PC-9 (cell line): Measurements from ENCODE around the gene TAMM41. TPM values are rescaled to one million over a fixed set of nuclear protein-coding genes. Genes with fewer than 3 reads are reported as not detected.
"Not testable (repeated sequence)": the region's sequence is repeated elsewhere in the genome, so short reads cannot be mapped to it uniquely, and the experiment has no call there.

Experiments used
- Bru-seq: library from RNA; stranded (reverse); fragments of 400-500 nt; gene quantifications from one replicate; lab custom pipeline; 2021; lab: Mats Ljungman, UMichigan
- BruChase-seq, 2 experiments: library from RNA; stranded (reverse); fragments of 400-500 nt; gene quantifications; one replicate each; lab custom pipeline; 2021; lab: Mats Ljungman, UMichigan
- BruUV-seq: library from RNA; stranded (reverse); fragments of 400-500 nt; replicated peaks from 2 replicates; lab custom pipeline; 2021; lab: Mats Ljungman, UMichigan
- CTCF ChIA-PET: fragments of 300-600 bp; sonication (Branson Sonifier 250); formaldehyde crosslinking; loops from one replicate; lab custom pipeline; 2022; ENCODE audit warnings: antibody characterized with exemption; lab: Charles Lee
- POLR2A ChIA-PET: fragments of 300-600 bp; sonication (Branson Sonifier 250); formaldehyde crosslinking; loops from one replicate; lab custom pipeline; 2022; ENCODE audit warnings: antibody characterized with exemption; ENCODE audit not compliant: unreplicated experiment; lab: Charles Lee
- DNase-seq, 2 experiments: peaks; one replicate each; pipeline versions ENCODE4 v3.0.0 to v3.0.0-alpha.2; 2015 to 2022; ENCODE audit warnings: mixed read lengths in 1 of 2
- H2AFZ ChIP-seq: fragments of 200-600 bp; sonication (generic); 2 replicates; pipeline ENCODE4 v1.8.1; 2017; ENCODE audit warnings: antibody characterized with exemption
- H3F3A ChIP-seq: fragments of 200-600 bp; sonication (generic); 2 replicates; pipeline ENCODE4 v1.8.1; 2017; ENCODE audit warnings: antibody characterized with exemption, mild to moderate bottlenecking, low read depth; ENCODE audit not compliant: insufficient read depth
- H3K27ac ChIP-seq: fragments of 200-600 bp; sonication (generic); 2 replicates; pipeline ENCODE4 v1.6.1; 2016; ENCODE audit warnings: mixed run types
- H3K27me3 ChIP-seq: fragments of 200-600 bp; sonication (generic); 2 replicates; pipeline ENCODE4 v1.6.1; 2016; ENCODE audit warnings: low read depth, mixed run types; ENCODE audit not compliant: insufficient read depth
- H3K36me3 ChIP-seq: fragments of 200-600 bp; sonication (generic); 2 replicates; pipeline ENCODE4 v1.6.1; 2016; ENCODE audit warnings: low read depth, mixed run types
- H3K4me1 ChIP-seq: fragments of 200-600 bp; sonication (generic); replicated peaks from 2 replicates; pipeline ENCODE4 v1.6.1; 2016; ENCODE audit warnings: mixed run types; ENCODE audit not compliant: insufficient read depth
- H3K4me2 ChIP-seq: fragments of 200-600 bp; sonication (generic); 2 replicates; pipeline ENCODE4 v1.6.1; 2017; ENCODE audit warnings: mixed run types
- H3K4me3 ChIP-seq: fragments of 200-600 bp; sonication (generic); 2 replicates; pipeline ENCODE4 v1.6.1; 2016; ENCODE audit warnings: mixed run types
- H3K79me2 ChIP-seq: fragments of 200-600 bp; sonication (generic); 2 replicates; pipeline ENCODE4 v1.6.1; 2017; ENCODE audit warnings: low read depth, mixed run types
- H3K9me2 ChIP-seq: fragments of 200-600 bp; sonication (generic); 2 replicates; pipeline ENCODE4 v1.8.1; 2017; ENCODE audit warnings: mild to moderate bottlenecking; ENCODE audit not compliant: insufficient read depth
- H3K9me3 ChIP-seq: fragments of 200-600 bp; sonication (generic); 2 replicates; pipeline ENCODE4 v1.8.1; 2016; ENCODE audit warnings: low read depth; ENCODE audit not compliant: insufficient read depth
- H4K20me1 ChIP-seq: fragments of 200-600 bp; sonication (generic); 2 replicates; pipeline ENCODE4 v1.8.1; 2017; ENCODE audit not compliant: insufficient read depth
- CTCF ChIP-seq: fragments of 200-600 bp; sonication (generic); conservative IDR thresholded peaks from 2 replicates; pipeline ENCODE4 v1.6.1; 2017; ENCODE audit warnings: mixed run types, antibody characterized with exemption, mild to moderate bottlenecking, moderate library complexity
- EZH2 ChIP-seq: fragments of 200-600 bp; sonication (generic); IDR thresholded peaks from 2 replicates; pipeline ENCODE4 v1.8.0; 2017; ENCODE audit warnings: antibody characterized with exemption, low read depth
- intact Hi-C: fragments of 100-400 bp; cut with micrococcal nuclease; formaldehyde crosslinking; loops from one replicate; pipeline ENCODE4 v1.10.0; 2022; ENCODE audit not compliant: unreplicated experiment
- long read RNA-seq: library from polyadenylated mRNA; stranded (forward); transcript quantifications from one replicate; pipeline ENCODE4 v2.0.0, GENCODE V29; 2022
- total RNA-seq: library from RNA; stranded (reverse); gene quantifications from 2 replicates; pipeline ENCODE4 v1.2.3, GENCODE V29; 2021

TAMM41 gene
- 23.9 and 25.3 TPM in 2 replicates for total RNA-seq
- Bru-seq, nascent RNA, result percentile 75 among the genes with signal in this experiment
- percentile 86 among the genes with signal in this experiment for BruChase-seq, experiment 1, labeled RNA remaining after a 2-hour chase
- BruChase-seq, experiment 2, labeled RNA remaining after a 6-hour chase, result percentile 66 among the genes with signal in this experiment
- long read RNA-seq, transcript TAMM41-206 (8 exons, 1,213 nt), result major isoform, 16 of 28 reads
- long read RNA-seq, partial matches to known transcripts, result 4 of 28 reads
- long read RNA-seq, other reads (novel, unspliced or antisense), result 6 of 28 reads

DNA sequence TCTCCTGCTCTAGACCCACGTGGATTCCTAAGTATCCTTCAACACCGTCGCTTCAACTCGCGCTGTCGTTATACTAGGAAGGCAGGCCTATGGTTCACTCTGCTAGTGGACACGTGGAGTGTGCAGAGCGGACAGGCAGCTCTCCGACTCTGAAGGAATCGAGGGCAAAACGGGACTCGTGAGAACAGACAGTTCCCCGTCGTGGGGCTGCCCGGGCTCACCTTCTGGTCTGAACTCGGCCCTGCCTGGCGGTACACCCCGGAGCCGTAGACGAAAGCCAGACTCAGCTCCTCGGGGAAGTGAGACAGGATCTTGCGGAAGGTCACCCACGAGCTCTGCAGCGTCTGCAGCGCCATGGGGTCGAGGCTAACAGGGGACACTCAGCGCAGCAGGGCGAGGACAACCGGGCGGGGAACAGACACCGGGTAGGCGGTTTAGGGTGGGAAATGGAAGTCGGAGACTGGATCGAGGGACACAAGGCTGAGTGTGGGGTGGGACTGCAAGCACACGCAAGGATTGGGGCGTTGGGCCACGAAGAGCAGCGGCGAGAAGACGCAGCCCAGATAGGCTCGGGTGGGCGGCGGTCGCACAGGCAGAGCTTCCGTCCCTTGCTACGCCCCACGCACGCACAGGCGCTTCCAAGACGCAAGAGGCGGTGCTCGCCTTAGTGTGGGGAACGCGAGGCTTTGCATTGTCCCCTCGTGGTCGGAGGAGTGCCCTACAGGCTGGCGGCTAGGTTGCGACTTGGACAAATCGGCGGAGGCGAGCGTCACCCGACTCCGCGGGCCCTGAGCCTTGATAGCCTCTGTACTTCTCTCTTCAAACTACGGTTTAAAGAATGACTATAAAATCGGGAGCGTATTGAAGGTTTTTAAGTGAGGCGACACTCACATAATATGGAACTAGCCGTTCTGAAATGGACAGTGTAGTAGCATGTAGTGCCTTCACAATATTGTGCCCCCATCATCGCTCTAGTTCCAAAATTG, at the start of gene TAMM41:
TSS of gene TAMM41 (minus strand) at position 605 of the 986 bp plus-strand sequence. CDS start at position 356, 249 bp downstream.
- Histone ChIP-seq H3K4me3 (peak within 1 kb of the TSS; percentile 95), H2AFZ (peak within 1 kb of the TSS; percentile 96), H3K79me2 (peaks cover 28% of the 10 kb centered on the region), H3K4me1 (peaks cover 16% of the 10 kb centered on the region), H3K9me2 (no peaks in the 10 kb centered on the region), H3K27ac (peak within 1 kb of the TSS; percentile 34), H3K9me3 (no peaks in the 10 kb centered on the region), H3K27me3 (peaks cover 6% of the 10 kb centered on the region; the same call in 1 of the 2 replicates), H3K4me2 (peak within 1 kb of the TSS; percentile 86), H3K36me3 (peaks cover 15% of the 10 kb centered on the region), H3F3A (no peaks in the 10 kb centered on the region), H4K20me1 (no peaks in the 10 kb centered on the region)
- DNase-seq, result peak; percentile 78 to 81
- POLR2A ChIA-PET, result interaction anchor here (0.6 kb wide), 1 partner anchor 1667 kb away, joined by 3 read pairs; no protein-coding TSS in a partner anchor
- CTCF ChIA-PET, result interaction anchor here (0.6 kb wide), 1 partner anchor 203 kb away, joined by 3 read pairs; no protein-coding TSS in a partner anchor
- TSS peak; percentile 72 for BruUV-seq
- TF ChIP-seq EZH2 (no peak), CTCF (peak; percentile 72)
- intact Hi-C loops, result no loop called here

- Histone ChIP-seq H3K79me2 (no peaks in the 10 kb centered on the region), H2AFZ (no peak overlapping the region), H3K4me3 (no peak overlapping the region), H4K20me1 (no peaks in the 10 kb centered on the region), H3K9me3 (no peaks in the 10 kb centered on the region), H3K4me1 (no peaks in the 10 kb centered on the region), H3K9me2 (no peaks in the 10 kb centered on the region), H3F3A (no peaks in the 10 kb centered on the region), H3K27me3 (peaks cover 67% of the 10 kb centered on the region), H3K27ac (no peak overlapping the region), H3K36me3 (no peaks in the 10 kb centered on the region), H3K4me2 (no peak overlapping the region)
- no TSS peak for BruUV-seq
- ChIA-PET POLR2A (no interaction called here), CTCF (no interaction called here)
- TF ChIP-seq CTCF (no peak), EZH2 (no peak)
- DNase-seq, result no peak
- intact Hi-C loops, result no loop called here
Observed at GRCh38 chr3:11878837-11879236, 32.2 kb upstream of the TAMM41 start.

DNA sequence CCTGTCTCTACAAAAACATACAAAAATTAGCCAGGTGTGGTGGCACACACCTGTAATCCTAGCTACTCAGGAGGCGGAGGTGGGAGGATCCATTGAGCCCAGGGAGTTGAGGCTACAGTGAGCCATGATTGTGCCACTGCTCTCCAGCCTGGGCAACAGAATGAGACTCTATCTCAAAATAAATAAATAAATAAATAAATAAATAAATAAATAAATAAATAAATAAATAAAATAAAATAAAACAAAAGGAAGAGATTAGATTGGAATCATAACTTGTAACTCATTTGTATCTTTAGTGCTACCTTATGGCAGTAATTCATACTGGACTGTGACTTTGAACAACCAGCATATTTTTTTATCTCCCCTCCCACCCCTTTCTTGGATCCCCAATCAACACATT, 28.0 kb upstream of the TAMM41 start:
- intact Hi-C loops, H3K9me3 ChIP-seq, BruUV-seq, H2AFZ ChIP-seq, POLR2A ChIA-PET, H3K36me3 ChIP-seq, H3K79me2 ChIP-seq, H3K9me2 ChIP-seq, DNase-seq, H3F3A ChIP-seq, H3K4me3 ChIP-seq, H3K27ac ChIP-seq, H4K20me1 ChIP-seq, H3K4me2 ChIP-seq, H3K4me1 ChIP-seq, CTCF ChIA-PET: not testable (repeated sequence)
- peaks cover 56% of the 10 kb centered on the region for H3K27me3 ChIP-seq

DNA sequence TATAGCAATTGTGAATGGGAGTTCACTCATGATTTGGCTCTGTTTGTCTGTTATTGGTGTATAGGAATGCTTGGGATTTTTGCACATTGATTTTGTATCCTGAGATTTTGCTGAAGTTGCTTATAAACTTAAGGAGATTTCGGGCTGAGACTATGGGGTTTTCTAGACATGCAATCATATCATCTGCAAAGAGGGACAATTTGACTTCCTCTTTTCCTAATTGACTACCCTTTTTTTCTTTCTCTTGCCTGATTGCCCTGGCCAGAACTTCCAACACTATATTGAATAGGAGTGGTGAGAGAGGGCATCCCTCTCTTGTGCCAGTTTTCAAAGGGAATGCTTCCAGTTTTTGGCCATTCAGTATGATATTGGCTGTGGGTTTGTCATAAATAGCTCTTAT, 17.1 kb upstream of the TAMM41 start:
- H2AFZ ChIP-seq, H3K4me3 ChIP-seq, BruUV-seq, H3K9me2 ChIP-seq, H3K79me2 ChIP-seq, CTCF ChIA-PET, H3K27ac ChIP-seq, H3F3A ChIP-seq, H3K36me3 ChIP-seq, H4K20me1 ChIP-seq, DNase-seq, H3K9me3 ChIP-seq, intact Hi-C loops, H3K4me1 ChIP-seq, POLR2A ChIA-PET, H3K4me2 ChIP-seq: not testable (repeated sequence)
- H3K27me3 ChIP-seq, result peaks cover 73% of the 10 kb centered on the region

DNA sequence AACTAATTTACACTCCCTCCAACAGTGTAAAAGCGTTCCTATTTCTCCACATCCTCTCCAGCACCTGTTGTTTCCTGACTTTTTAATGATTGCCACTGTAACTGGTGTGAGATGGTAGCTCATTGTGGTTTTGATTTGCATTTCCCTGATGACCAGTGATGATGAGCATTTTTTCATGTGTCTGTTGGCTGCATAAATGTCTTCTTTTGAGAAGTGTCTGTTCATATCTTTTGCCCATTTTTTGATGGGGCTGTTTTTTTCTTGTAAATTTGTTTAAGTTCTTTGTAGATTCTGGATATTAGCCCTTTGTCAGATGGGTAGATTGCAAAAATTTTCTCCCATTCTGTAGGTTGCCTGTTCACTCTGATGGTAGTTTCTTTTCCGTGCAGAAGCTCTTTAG, 15.9 kb upstream of the TAMM41 start:
- CTCF ChIA-PET, H3K27ac ChIP-seq, H3K9me3 ChIP-seq, POLR2A ChIA-PET, H3K79me2 ChIP-seq, BruUV-seq, H3K4me1 ChIP-seq, H3F3A ChIP-seq, H3K4me2 ChIP-seq, H3K36me3 ChIP-seq, H2AFZ ChIP-seq, H3K4me3 ChIP-seq, H4K20me1 ChIP-seq, intact Hi-C loops, H3K9me2 ChIP-seq, DNase-seq: not testable (repeated sequence)
- H3K27me3 ChIP-seq, result peaks cover 63% of the 10 kb centered on the region
